DOHH2 (cell line): ENCODE measurements around the gene SMURF2.
"Not testable (repeated sequence)": the region's sequence is repeated elsewhere in the genome, so short reads cannot be mapped to it uniquely, and the experiment has no call there.

ENCODE experiments used
- CTCF ChIP-seq: fragments of 200-600 bp; sonication (generic); IDR thresholded peaks from one replicate; pipeline ENCODE4 v1.5.1; 2014; ENCODE audit warnings: antibody characterized with exemption, mild to moderate bottlenecking, low read depth, low read length; ENCODE audit not compliant: poor library complexity, severe bottlenecking
- EZH2phosphoT487 ChIP-seq: fragments of 200-600 bp; sonication (generic); IDR thresholded peaks from 2 replicates; pipeline ENCODE4 v1.6.1; 2017; ENCODE audit warnings: borderline replicate concordance, mild to moderate bottlenecking, antibody characterized with exemption, low read length, moderate library complexity, mixed read lengths

- not testable (repeated sequence) for TF ChIP-seq CTCF, EZH2phosphoT487
These were observed 955 bp downstream of the SMURF2 start for GRCh38 chr17:64660978-64661725.
